KOPT-K1 (cell line): Measurements from ENCODE around the gene C2orf66.

Source experiments
- H3K27ac ChIP-seq: fragments of 200-600 bp; sonication (generic); 2 replicates; pipeline ENCODE4 v1.5.1; 2016; ENCODE audit warnings: antibody characterized with exemption, mild to moderate bottlenecking, low read depth, low read length; ENCODE audit not compliant: poor library complexity, severe bottlenecking
- H3K36me3 ChIP-seq: fragments of 200-600 bp; sonication (generic); 2 replicates; pipeline ENCODE4 v1.5.1; 2017; ENCODE audit warnings: antibody characterized with exemption, mild to moderate bottlenecking, low read length, moderate library complexity; ENCODE audit not compliant: insufficient read depth
- H3K9me3 ChIP-seq: fragments of 200-600 bp; sonication (generic); 2 replicates; pipeline ENCODE4 v1.5.1; 2017; ENCODE audit warnings: antibody characterized with exemption, low read length, mild to moderate bottlenecking; ENCODE audit not compliant: insufficient read depth, poor library complexity, severe bottlenecking

C2orf66 gene

GRCh38 chr2:196809260-196809659, at the start of gene C2orf66:
C2orf66 (minus strand) TSS chr2:196809355; CDS start chr2:196809336, 19 bp downstream.
- Histone ChIP-seq H3K9me3 (no peaks in the 10 kb centered on the region), H3K36me3 (no peaks in the 10 kb centered on the region), H3K27ac (no peak within 1 kb of the TSS)

GRCh38 chr2:196854629-196855028, 45.5 kb upstream of the C2orf66 start:
- peaks cover 11% of the 10 kb centered on the region for H3K9me3 ChIP-seq
- no peak overlapping the region for H3K27ac ChIP-seq
- 0 out of 2 replicates have a peak, but pooled peaks cover 16% of the 10 kb centered on the region for H3K36me3 ChIP-seq

GRCh38 chr2:196853301-196854087, 44.3 kb upstream of the C2orf66 start:
- H3K9me3 ChIP-seq = peaks cover under 1% of the 10 kb centered on the region
- no peak overlapping the region for H3K27ac ChIP-seq
- H3K36me3 ChIP-seq = 0 out of 2 replicates have a peak, but pooled peaks cover 5% of the 10 kb centered on the region

GRCh38 chr2:196851088-196851487, 41.9 kb upstream of the C2orf66 start:
- Histone ChIP-seq H3K27ac (no peak overlapping the region), H3K9me3 (no peaks in the 10 kb centered on the region), H3K36me3 (no peaks in the 10 kb centered on the region)

- Histone ChIP-seq H3K36me3 (peaks cover 6% of the 10 kb centered on the region; the same call in 1 of the 2 replicates), H3K9me3 (no peaks in the 10 kb centered on the region), H3K27ac (no peak overlapping the region)
Observed at GRCh38 chr2:196849895-196850294, 40.7 kb upstream of the C2orf66 start.

GRCh38 chr2:196846295-196846694, 37.1 kb upstream of the C2orf66 start:
- peaks cover 29% of the 10 kb centered on the region for H3K36me3 ChIP-seq
- H3K9me3 ChIP-seq = no peaks in the 10 kb centered on the region

GRCh38 chr2:196845371-196845770, 36.2 kb upstream of the C2orf66 start:
- Histone ChIP-seq H3K27ac (no peak overlapping the region), H3K36me3 (peaks cover 37% of the 10 kb centered on the region), H3K9me3 (no peaks in the 10 kb centered on the region)

More at GRCh38 chr2:196846295-196846694, 37.1 kb upstream of the C2orf66 start:
- no peak overlapping the region for H3K27ac ChIP-seq

- Histone ChIP-seq H3K27ac (no peak overlapping the region), H3K36me3 (peaks cover 56% of the 10 kb centered on the region), H3K9me3 (no peaks in the 10 kb centered on the region)
Observed at GRCh38 chr2:196840171-196840570, 31.0 kb upstream of the C2orf66 start.

GRCh38 chr2:196839574-196839973, 30.4 kb upstream of the C2orf66 start:
- H3K36me3 ChIP-seq = peaks cover 54% of the 10 kb centered on the region
- H3K27ac ChIP-seq = no peak overlapping the region
- H3K9me3 ChIP-seq = no peaks in the 10 kb centered on the region

- Histone ChIP-seq H3K27ac (no peak overlapping the region), H3K36me3 (peaks cover 33% of the 10 kb centered on the region), H3K9me3 (no peaks in the 10 kb centered on the region)
Observed at GRCh38 chr2:196836440-196836839, 27.3 kb upstream of the C2orf66 start.

GRCh38 chr2:196830701-196831100, 21.5 kb upstream of the C2orf66 start:
- Histone ChIP-seq H3K36me3 (no peaks in the 10 kb centered on the region), H3K9me3 (no peaks in the 10 kb centered on the region), H3K27ac (no peak overlapping the region)

GRCh38 chr2:196827356-196827755, 18.2 kb upstream of the C2orf66 start:
- no peaks in the 10 kb centered on the region for H3K9me3 ChIP-seq
- no peak overlapping the region for H3K27ac ChIP-seq
- H3K36me3 ChIP-seq = no peaks in the 10 kb centered on the region

GRCh38 chr2:196823750-196824522, 14.8 kb upstream of the C2orf66 start:
- H3K9me3 ChIP-seq = no peaks in the 10 kb centered on the region
- H3K36me3 ChIP-seq = no peaks in the 10 kb centered on the region
- no peak overlapping the region for H3K27ac ChIP-seq

- Histone ChIP-seq H3K27ac (no peak overlapping the region), H3K36me3 (no peaks in the 10 kb centered on the region), H3K9me3 (peaks cover 18% of the 10 kb centered on the region)
Observed at GRCh38 chr2:196821195-196821594, 12.0 kb upstream of the C2orf66 start.

GRCh38 chr2:196808083-196808665, 981 bp downstream of the C2orf66 start:
- no peak overlapping the region for H3K27ac ChIP-seq
- H3K36me3 ChIP-seq = no peaks in the 10 kb centered on the region
- no peaks in the 10 kb centered on the region for H3K9me3 ChIP-seq
